T-helper 2 cell treated with Interferon-gamma antibody and Interleukin-4, amounts not matched to agents 5 μg/mL and 100 μg/mL, for 36 hours (primary cell): ENCODE data around the gene HOXB8.

Experiments used
- DNase-seq: peaks from one replicate; pipeline ENCODE4 v3.0.0; 2021; ENCODE audit warnings: low spot score
- H3K27ac Mint-ChIP-seq: one replicate; pipeline ENCODE4 v1.8.0; 2021; ENCODE audit warnings: mild to moderate bottlenecking, mixed read lengths
- H3K27me3 Mint-ChIP-seq: one replicate; pipeline ENCODE4 v1.8.0; 2021; ENCODE audit warnings: low read depth, mixed read lengths
- H3K36me3 Mint-ChIP-seq: one replicate; pipeline ENCODE4 v1.8.0; 2021; ENCODE audit warnings: low read depth, mixed read lengths
- H3K4me1 Mint-ChIP-seq: one replicate; pipeline ENCODE4 v1.8.0; 2021; ENCODE audit warnings: low read depth, mixed read lengths
- H3K4me3 Mint-ChIP-seq: one replicate; pipeline ENCODE4 v1.8.0; 2022; ENCODE audit warnings: mild to moderate bottlenecking, moderate library complexity, mixed read lengths
- H3K9me3 Mint-ChIP-seq: one replicate; pipeline ENCODE4 v1.8.0; 2021; ENCODE audit warnings: mixed read lengths

Gene HOXB8

GRCh38 chr17:48615047-48615962 lies at the start of gene HOXB8:
HOXB8 (minus strand) TSS chr17:48615292; CDS start chr17:48614704, 588 bp downstream.
- Mint-ChIP-seq H3K4me3 (peak within 1 kb of the TSS; percentile 50), H3K27ac (peak within 1 kb of the TSS; percentile 80), H3K9me3 (no peaks in the 10 kb centered on the region), H3K36me3 (peaks cover 5% of the 10 kb centered on the region), H3K27me3 (peaks cover 88% of the 10 kb centered on the region), H3K4me1 (peaks cover 39% of the 10 kb centered on the region)
- no peak for DNase-seq

GRCh38 chr17:48663134-48663924 lies 48.2 kb upstream of the HOXB8 start:
- Mint-ChIP-seq H3K9me3 (no peaks in the 10 kb centered on the region), H3K27ac (no peak overlapping the region), H3K4me3 (no peak overlapping the region), H3K4me1 (no peaks in the 10 kb centered on the region), H3K27me3 (peaks cover 23% of the 10 kb centered on the region), H3K36me3 (no peaks in the 10 kb centered on the region)
- DNase-seq: no peak

GRCh38 chr17:48655913-48656312 lies 40.8 kb upstream of the HOXB8 start:
- no peaks in the 10 kb centered on the region for H3K36me3 Mint-ChIP-seq
- peaks cover 4% of the 10 kb centered on the region for H3K4me1 Mint-ChIP-seq
- peaks cover 41% of the 10 kb centered on the region for H3K27me3 Mint-ChIP-seq
- H3K4me3 Mint-ChIP-seq: no peak overlapping the region
- no peak overlapping the region for H3K27ac Mint-ChIP-seq
- DNase-seq: no peak
- no peaks in the 10 kb centered on the region for H3K9me3 Mint-ChIP-seq

- Mint-ChIP-seq H3K27ac (no peak overlapping the region), H3K4me1 (peaks cover 6% of the 10 kb centered on the region), H3K9me3 (no peaks in the 10 kb centered on the region), H3K27me3 (peaks cover 65% of the 10 kb centered on the region), H3K4me3 (no peak overlapping the region), H3K36me3 (no peaks in the 10 kb centered on the region)
- DNase-seq: no peak
Observed at GRCh38 chr17:48649741-48650140, 34.6 kb upstream of the HOXB8 start.

GRCh38 chr17:48647963-48648245 lies 32.8 kb upstream of the HOXB8 start:
- Mint-ChIP-seq H3K27ac (no peak overlapping the region), H3K4me3 (peak overlapping the region; percentile 81), H3K9me3 (no peaks in the 10 kb centered on the region), H3K36me3 (no peaks in the 10 kb centered on the region), H3K27me3 (peaks cover 78% of the 10 kb centered on the region), H3K4me1 (peaks cover 6% of the 10 kb centered on the region)
- no peak for DNase-seq

GRCh38 chr17:48647103-48647962 lies 32.2 kb upstream of the HOXB8 start:
- no peak for DNase-seq
- H3K4me1 Mint-ChIP-seq: peaks cover 6% of the 10 kb centered on the region
- peaks cover 80% of the 10 kb centered on the region for H3K27me3 Mint-ChIP-seq
- no peak overlapping the region for H3K27ac Mint-ChIP-seq
- H3K4me3 Mint-ChIP-seq: peak overlapping the region; percentile 81
- H3K9me3 Mint-ChIP-seq: no peaks in the 10 kb centered on the region
- no peaks in the 10 kb centered on the region for H3K36me3 Mint-ChIP-seq

- H3K27ac Mint-ChIP-seq: no peak overlapping the region
- H3K36me3 Mint-ChIP-seq: no peaks in the 10 kb centered on the region
- peaks cover 4% of the 10 kb centered on the region for H3K4me1 Mint-ChIP-seq
- H3K27me3 Mint-ChIP-seq: peaks cover 85% of the 10 kb centered on the region
- no peak for DNase-seq
- H3K4me3 Mint-ChIP-seq: peak overlapping the region; percentile 81
- H3K9me3 Mint-ChIP-seq: no peaks in the 10 kb centered on the region
Observed at GRCh38 chr17:48646183-48647102, 31.4 kb upstream of the HOXB8 start.

- H3K4me1 Mint-ChIP-seq: peaks cover 6% of the 10 kb centered on the region
- no peaks in the 10 kb centered on the region for H3K9me3 Mint-ChIP-seq
- H3K27me3 Mint-ChIP-seq: peaks cover 90% of the 10 kb centered on the region
- H3K36me3 Mint-ChIP-seq: no peaks in the 10 kb centered on the region
- H3K27ac Mint-ChIP-seq: no peak overlapping the region
- no peak for DNase-seq
- peak overlapping the region; percentile 44 for H3K4me3 Mint-ChIP-seq
Observed at GRCh38 chr17:48645639-48646182, 30.6 kb upstream of the HOXB8 start.

GRCh38 chr17:48644910-48645557 lies 29.9 kb upstream of the HOXB8 start:
- H3K27me3 Mint-ChIP-seq: peaks cover 91% of the 10 kb centered on the region
- no peaks in the 10 kb centered on the region for H3K36me3 Mint-ChIP-seq
- DNase-seq: no peak
- H3K4me3 Mint-ChIP-seq: no peak overlapping the region
- no peak overlapping the region for H3K27ac Mint-ChIP-seq
- no peaks in the 10 kb centered on the region for H3K9me3 Mint-ChIP-seq
- H3K4me1 Mint-ChIP-seq: peaks cover 6% of the 10 kb centered on the region

GRCh38 chr17:48644159-48644558 lies 29.1 kb upstream of the HOXB8 start:
- DNase-seq: no peak
- H3K36me3 Mint-ChIP-seq: no peaks in the 10 kb centered on the region
- H3K27me3 Mint-ChIP-seq: peaks cover 92% of the 10 kb centered on the region
- H3K27ac Mint-ChIP-seq: no peak overlapping the region
- H3K4me1 Mint-ChIP-seq: peaks cover 6% of the 10 kb centered on the region
- no peaks in the 10 kb centered on the region for H3K9me3 Mint-ChIP-seq
- H3K4me3 Mint-ChIP-seq: no peak overlapping the region

GRCh38 chr17:48643697-48644012 lies 28.6 kb upstream of the HOXB8 start:
- Mint-ChIP-seq H3K27ac (no peak overlapping the region), H3K4me1 (peaks cover 6% of the 10 kb centered on the region), H3K36me3 (no peaks in the 10 kb centered on the region), H3K27me3 (peaks cover 94% of the 10 kb centered on the region), H3K9me3 (no peaks in the 10 kb centered on the region), H3K4me3 (no peak overlapping the region)
- no peak for DNase-seq

GRCh38 chr17:48642843-48643696 lies 28.0 kb upstream of the HOXB8 start:
- Mint-ChIP-seq H3K27me3 (peaks cover 93% of the 10 kb centered on the region), H3K4me1 (peaks cover 6% of the 10 kb centered on the region), H3K36me3 (no peaks in the 10 kb centered on the region), H3K27ac (no peak overlapping the region), H3K9me3 (no peaks in the 10 kb centered on the region), H3K4me3 (no peak overlapping the region)
- DNase-seq: no peak
